LNCAP (cell line): Measurements from ENCODE around the gene MACROD2.

Source experiments
- TF ChIP-seq, protein P1 (sequence below): fragments of 450-650 bp; IDR thresholded peaks from 2 replicates; pipeline ENCODE4 v1.5.1; 2017; ENCODE audit warnings: mild to moderate bottlenecking

Gene MACROD2

GRCh38 chr20:13995086-13995665 lies at the start of gene MACROD2:
TSS of gene MACROD2 (plus strand) at chr20:13995516.
- TF ChIP-seq, protein P1, sequence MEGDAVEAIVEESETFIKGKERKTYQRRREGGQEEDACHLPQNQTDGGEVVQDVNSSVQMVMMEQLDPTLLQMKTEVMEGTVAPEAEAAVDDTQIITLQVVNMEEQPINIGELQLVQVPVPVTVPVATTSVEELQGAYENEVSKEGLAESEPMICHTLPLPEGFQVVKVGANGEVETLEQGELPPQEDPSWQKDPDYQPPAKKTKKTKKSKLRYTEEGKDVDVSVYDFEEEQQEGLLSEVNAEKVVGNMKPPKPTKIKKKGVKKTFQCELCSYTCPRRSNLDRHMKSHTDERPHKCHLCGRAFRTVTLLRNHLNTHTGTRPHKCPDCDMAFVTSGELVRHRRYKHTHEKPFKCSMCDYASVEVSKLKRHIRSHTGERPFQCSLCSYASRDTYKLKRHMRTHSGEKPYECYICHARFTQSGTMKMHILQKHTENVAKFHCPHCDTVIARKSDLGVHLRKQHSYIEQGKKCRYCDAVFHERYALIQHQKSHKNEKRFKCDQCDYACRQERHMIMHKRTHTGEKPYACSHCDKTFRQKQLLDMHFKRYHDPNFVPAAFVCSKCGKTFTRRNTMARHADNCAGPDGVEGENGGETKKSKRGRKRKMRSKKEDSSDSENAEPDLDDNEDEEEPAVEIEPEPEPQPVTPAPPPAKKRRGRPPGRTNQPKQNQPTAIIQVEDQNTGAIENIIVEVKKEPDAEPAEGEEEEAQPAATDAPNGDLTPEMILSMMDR, result no peak

DNA sequence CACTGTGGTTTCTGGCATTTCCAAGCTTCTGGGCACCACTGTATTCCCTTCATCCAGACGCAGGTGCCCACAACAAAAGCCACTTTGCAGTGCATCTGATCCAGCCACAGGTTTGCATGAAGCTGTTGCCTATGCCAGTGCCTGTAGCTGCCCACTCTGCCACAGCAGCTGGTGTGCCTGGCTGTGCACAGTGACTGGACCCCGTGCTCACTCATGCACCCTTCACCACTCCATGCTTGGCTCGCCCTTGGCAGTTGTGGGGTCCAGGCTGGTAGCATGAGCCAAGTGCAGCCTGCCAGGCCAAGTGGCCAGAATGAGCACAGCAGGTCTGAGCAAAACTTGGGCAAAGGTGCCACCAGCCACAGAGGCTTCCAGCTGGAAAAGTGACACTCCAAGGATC lies 47.6 kb upstream of the MACROD2 start:
- TF ChIP-seq, protein P1, result no peak

GRCh38 chr20:13953227-13953626 lies 42.1 kb upstream of the MACROD2 start:
- TF ChIP-seq, protein P1, result peak; percentile 41; the same call in 1 of the 2 replicates

DNA sequence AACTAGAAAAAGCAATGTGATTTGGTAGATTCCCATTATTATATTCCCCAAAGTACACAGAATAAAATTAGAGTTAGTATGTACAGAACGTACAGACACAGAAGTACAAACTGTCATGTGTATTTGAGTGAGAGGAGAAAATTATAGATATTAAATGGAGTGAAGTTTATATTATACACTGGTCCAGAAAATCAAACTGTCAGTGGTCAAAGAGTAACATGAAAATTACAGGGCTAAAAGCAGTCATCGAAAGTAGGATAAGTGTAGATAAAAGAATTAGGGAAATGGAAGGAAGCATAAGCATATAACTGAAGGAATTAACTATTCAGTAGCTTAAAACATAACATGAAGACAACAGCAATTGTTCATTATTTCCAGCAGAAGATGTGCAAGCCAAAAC lies 35.2 kb upstream of the MACROD2 start:
- TF ChIP-seq, protein P1, result no peak

DNA sequence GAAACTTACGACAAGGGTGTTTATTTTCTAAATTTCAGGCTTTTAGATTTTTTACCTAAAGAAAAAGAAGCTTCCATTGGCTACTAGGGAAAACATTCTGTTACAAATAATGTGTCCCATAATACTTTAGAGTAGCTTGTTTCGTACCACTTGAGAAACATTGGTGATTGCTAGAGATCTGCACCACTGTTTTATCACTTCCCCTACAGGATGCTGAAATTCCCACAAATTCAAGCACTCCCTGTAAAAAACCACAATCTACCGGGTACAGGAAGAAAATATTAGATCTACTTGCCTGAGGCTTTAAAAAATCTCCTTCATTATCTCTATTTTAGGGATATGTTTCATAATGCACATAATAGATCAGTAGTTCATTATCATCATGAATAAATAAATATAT lies 34.8 kb upstream of the MACROD2 start:
- TF ChIP-seq, protein P1, result no peak

- TF ChIP-seq, protein P1, result no peak
Measured at GRCh38 chr20:13984211-13984610, 11.1 kb upstream of the MACROD2 start.

DNA sequence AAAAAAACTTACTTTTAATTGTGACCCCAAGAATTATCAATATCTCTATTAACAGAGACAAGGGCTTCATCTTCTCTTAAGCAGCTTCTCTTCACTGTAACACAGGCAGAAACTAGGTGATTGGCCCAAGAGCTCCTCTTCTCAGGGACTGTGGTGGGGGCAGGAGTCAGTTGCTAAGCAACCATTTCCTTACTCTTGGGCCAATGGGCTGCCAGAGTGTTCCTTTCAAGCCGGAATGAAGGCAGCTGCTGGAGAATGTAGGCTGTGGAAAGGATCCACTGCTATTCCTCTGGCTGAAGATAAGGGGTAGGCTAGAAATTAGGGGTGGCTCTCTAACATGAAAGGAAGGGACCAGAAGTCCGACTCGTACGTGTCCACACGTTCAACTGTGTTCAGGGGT lies 4.9 kb upstream of the MACROD2 start, which contains the start of gene SEL1L2:
Gene SEL1L2, minus strand, starts transcription at position 150 of the 400 bp plus-strand sequence. Its CDS starts 80 bp downstream, at position 70.
- TF ChIP-seq, protein P1, result no peak

GRCh38 chr20:13991311-13991710 lies 4.0 kb upstream of the MACROD2 start:
- TF ChIP-seq, protein P1, result no peak
